NB4 (cell line): ENCODE data around the gene CSF3R.

Source experiments
- DNase-seq: peaks from one replicate; pipeline ENCODE4 v3.0.0; 2010; ENCODE audit warnings: low read depth
- H3K4me3 ChIP-seq: one replicate; pipeline ENCODE4 v1.5.1; 2011; ENCODE audit warnings: mild to moderate bottlenecking, low read depth, low read length, moderate library complexity
- CTCF ChIP-seq: IDR thresholded peaks from one replicate; pipeline ENCODE4 v1.5.1; 2012; ENCODE audit warnings: low read depth, low read length
- MAX ChIP-seq: IDR thresholded peaks from 2 replicates; pipeline ENCODE4 v1.6.1; 2011; ENCODE audit warnings: low read depth, low read length
- MYC ChIP-seq: IDR thresholded peaks from 2 replicates; pipeline ENCODE4 v1.6.1; 2011; ENCODE audit warnings: low read depth, low read length
- POLR2A ChIP-seq: IDR thresholded peaks from 2 replicates; pipeline ENCODE4 v1.6.1; 2011; ENCODE audit warnings: mild to moderate bottlenecking; ENCODE audit not compliant: insufficient read length; ENCODE audit errors: extremely low read depth

CSF3R gene

GRCh38 chr1:36476945-36477344 is 5.8 kb downstream of the CSF3R start:
- no peak for DNase-seq
- no peak overlapping the region for H3K4me3 ChIP-seq
- TF ChIP-seq POLR2A (no peak), MYC (no peak), MAX (no peak), CTCF (no peak)

GRCh38 chr1:36475910-36476604 is 6.7 kb downstream of the CSF3R start:
- no peak for DNase-seq
- TF ChIP-seq POLR2A (no peak), CTCF (no peak), MYC (no peak), MAX (no peak)

GRCh38 chr1:36475341-36475740 is 7.4 kb downstream of the CSF3R start:
- H3K4me3 ChIP-seq = no peak overlapping the region
- DNase-seq = no peak
- no peak for TF ChIP-seq MYC
- no peak for TF ChIP-seq POLR2A
- TF ChIP-seq CTCF = no peak
- no peak for TF ChIP-seq MAX

More at GRCh38 chr1:36475910-36476604, 6.7 kb downstream of the CSF3R start:
- no peak overlapping the region for H3K4me3 ChIP-seq

- TF ChIP-seq POLR2A (no peak), MAX (no peak), MYC (no peak), CTCF (no peak)
- H3K4me3 ChIP-seq = no peak overlapping the region
- no peak for DNase-seq
Observed at GRCh38 chr1:36472656-36473055, 10.1 kb downstream of the CSF3R start.

- H3K4me3 ChIP-seq = no peak overlapping the region
- DNase-seq = no peak
- TF ChIP-seq CTCF (no peak), POLR2A (no peak), MAX (no peak), MYC (no peak)
Observed at GRCh38 chr1:36471830-36472641, 10.7 kb downstream of the CSF3R start.
